Mononuclear cell (primary cell): ENCODE data around the gene PTPRCAP. TPM values are rescaled to one million over a fixed set of nuclear protein-coding genes. Genes with fewer than 3 reads are reported as not detected.
A peak's percentile ranks its signal among the peaks of the same experiment; 100 is the strongest.

Source experiments
- H3K27me3 ChIP-seq: 2 replicates; pipeline ENCODE4 v1.6.0; 2011; ENCODE audit warnings: low read length, control low read depth; ENCODE audit not compliant: insufficient read depth
- H3K4me1 ChIP-seq: 2 replicates; pipeline ENCODE4 v1.5.1; 2011; ENCODE audit warnings: mild to moderate bottlenecking, low read length, control low read depth; ENCODE audit not compliant: insufficient read depth
- H3K4me3 ChIP-seq: 2 replicates; pipeline ENCODE4 v1.5.1; 2011; ENCODE audit warnings: mild to moderate bottlenecking, low read length, moderate library complexity
- H3K9me3 ChIP-seq: 2 replicates; pipeline ENCODE4 v1.5.1; 2011; ENCODE audit warnings: low read depth, mild to moderate bottlenecking, control low read depth, low read length
- total RNA-seq: library from RNA; depleted of rRNA; stranded (reverse); fragments of >200 nt; gene quantifications from one replicate; pipeline ENCODE4 v1.2.3, GENCODE V29; 2012

The PTPRCAP gene
- total RNA-seq, 1 donor, result 137 TPM

DNA sequence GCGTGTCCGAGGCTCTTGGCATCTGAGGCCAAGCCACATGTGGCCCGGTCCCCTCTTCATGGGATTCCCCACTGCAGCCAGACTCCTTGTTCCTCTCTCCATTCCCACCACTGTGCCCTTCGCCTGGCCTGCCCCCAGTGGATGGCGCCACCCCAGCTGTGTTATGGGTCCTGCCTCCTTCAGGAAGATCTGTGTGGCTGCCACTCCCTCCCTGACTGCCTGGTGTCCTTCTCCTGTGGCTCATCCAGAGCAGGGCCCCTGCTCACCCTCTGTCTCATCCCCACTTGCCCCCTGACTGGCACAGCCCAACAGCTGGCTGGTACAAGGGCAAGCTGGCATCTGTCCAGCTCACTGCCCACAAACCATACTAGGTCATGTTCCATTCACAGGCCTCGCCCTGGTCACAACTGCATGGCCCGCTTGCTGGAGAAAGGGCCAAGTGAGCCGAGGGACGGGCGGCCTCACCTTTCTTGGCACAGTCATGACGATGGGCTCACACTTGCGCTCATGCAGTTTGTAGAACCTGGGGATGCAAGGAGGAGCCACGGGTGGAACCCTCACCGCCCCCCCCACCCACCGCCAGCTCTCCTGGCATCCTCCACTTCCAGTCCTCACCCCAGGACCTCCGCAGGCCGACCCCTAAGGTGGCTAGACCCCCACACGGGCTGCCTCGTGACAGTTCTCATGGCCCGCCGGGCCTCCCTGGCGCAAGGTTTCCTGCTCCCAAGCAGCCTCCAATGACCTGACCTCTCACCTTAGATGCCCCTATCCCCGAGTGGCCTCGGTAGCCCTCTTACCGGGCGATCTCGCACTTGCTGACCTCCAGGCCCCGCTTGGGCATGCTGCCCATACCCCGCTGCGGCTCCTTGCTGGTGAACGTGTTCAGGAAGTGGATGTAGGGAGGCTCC is 2.1 kb upstream of the PTPRCAP start:
- Histone ChIP-seq H3K27me3 (no peaks in the 10 kb centered on the region), H3K4me1 (peaks cover 79% of the 10 kb centered on the region), H3K4me3 (no peak overlapping the region), H3K9me3 (no peaks in the 10 kb centered on the region)

GRCh38 chr11:67438158-67438902 is 848 bp upstream of the PTPRCAP start:
- H3K4me1 ChIP-seq, result peaks cover 81% of the 10 kb centered on the region
- H3K27me3 ChIP-seq, result no peaks in the 10 kb centered on the region
- H3K9me3 ChIP-seq, result no peaks in the 10 kb centered on the region
- H3K4me3 ChIP-seq, result peak overlapping the region; percentile 74

DNA sequence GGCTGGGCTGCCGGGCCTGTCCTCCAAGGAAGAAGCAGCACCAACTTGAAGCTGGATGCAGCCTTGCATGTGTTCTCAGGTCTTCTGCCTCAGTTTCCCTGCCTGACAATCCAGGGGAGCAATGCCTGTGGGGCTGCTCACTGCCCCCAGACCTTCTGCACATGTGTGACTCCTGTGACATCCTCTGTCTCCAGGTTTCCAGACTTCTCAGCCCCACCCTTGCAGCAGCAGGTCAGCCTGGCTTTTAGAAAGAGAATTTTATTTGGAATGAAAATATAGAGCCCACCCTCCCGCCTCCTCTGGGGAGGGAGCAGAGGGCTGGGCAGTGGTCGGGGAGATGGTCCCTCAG is 301 bp upstream of the PTPRCAP start:
- Histone ChIP-seq H3K4me1 (peaks cover 84% of the 10 kb centered on the region), H3K9me3 (no peaks in the 10 kb centered on the region), H3K4me3 (peak overlapping the region; percentile 74), H3K27me3 (no peaks in the 10 kb centered on the region)

- peak overlapping the region; percentile 74 for H3K4me3 ChIP-seq
- H3K4me1 ChIP-seq, result peaks cover 79% of the 10 kb centered on the region
Observed at GRCh38 chr11:67436459-67437081, 912 bp downstream of the PTPRCAP start.

GRCh38 chr11:67435727-67436458 is 1.6 kb downstream of the PTPRCAP start:
- Histone ChIP-seq H3K4me1 (peaks cover 74% of the 10 kb centered on the region), H3K27me3 (no peaks in the 10 kb centered on the region), H3K4me3 (peak overlapping the region; percentile 74), H3K9me3 (no peaks in the 10 kb centered on the region)

More at GRCh38 chr11:67436459-67437081, 912 bp downstream of the PTPRCAP start:
- Histone ChIP-seq H3K27me3 (no peaks in the 10 kb centered on the region), H3K9me3 (no peaks in the 10 kb centered on the region)

- H3K9me3 ChIP-seq, result no peaks in the 10 kb centered on the region
- H3K4me3 ChIP-seq, result no peak overlapping the region
- peaks cover 67% of the 10 kb centered on the region for H3K4me1 ChIP-seq
- H3K27me3 ChIP-seq, result no peaks in the 10 kb centered on the region
Observed at GRCh38 chr11:67435031-67435726, 2.3 kb downstream of the PTPRCAP start.

DNA sequence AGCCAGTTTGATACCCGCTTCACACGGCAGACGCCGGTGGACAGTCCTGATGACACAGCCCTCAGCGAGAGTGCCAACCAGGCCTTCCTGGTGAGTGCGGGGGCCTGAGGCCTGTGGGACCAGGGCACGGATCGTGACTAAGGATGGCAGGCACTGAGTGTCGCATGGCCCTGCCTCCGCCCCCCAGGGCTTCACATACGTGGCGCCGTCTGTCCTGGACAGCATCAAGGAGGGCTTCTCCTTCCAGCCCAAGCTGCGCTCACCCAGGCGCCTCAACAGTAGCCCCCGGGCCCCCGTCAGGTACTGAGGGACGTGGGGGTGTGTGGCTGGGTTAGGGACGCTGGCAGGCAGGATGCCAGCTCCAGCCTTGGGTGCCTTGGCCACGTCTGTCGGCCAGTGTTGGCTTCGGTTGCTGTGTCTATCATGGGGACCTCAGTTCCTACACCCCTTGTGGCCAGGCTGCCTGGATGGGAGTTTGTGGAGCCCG is 3.0 kb downstream of the PTPRCAP start:
- H3K27me3 ChIP-seq, result no peaks in the 10 kb centered on the region
- no peaks in the 10 kb centered on the region for H3K9me3 ChIP-seq
- H3K4me3 ChIP-seq, result no peak overlapping the region
- peaks cover 65% of the 10 kb centered on the region for H3K4me1 ChIP-seq

DNA sequence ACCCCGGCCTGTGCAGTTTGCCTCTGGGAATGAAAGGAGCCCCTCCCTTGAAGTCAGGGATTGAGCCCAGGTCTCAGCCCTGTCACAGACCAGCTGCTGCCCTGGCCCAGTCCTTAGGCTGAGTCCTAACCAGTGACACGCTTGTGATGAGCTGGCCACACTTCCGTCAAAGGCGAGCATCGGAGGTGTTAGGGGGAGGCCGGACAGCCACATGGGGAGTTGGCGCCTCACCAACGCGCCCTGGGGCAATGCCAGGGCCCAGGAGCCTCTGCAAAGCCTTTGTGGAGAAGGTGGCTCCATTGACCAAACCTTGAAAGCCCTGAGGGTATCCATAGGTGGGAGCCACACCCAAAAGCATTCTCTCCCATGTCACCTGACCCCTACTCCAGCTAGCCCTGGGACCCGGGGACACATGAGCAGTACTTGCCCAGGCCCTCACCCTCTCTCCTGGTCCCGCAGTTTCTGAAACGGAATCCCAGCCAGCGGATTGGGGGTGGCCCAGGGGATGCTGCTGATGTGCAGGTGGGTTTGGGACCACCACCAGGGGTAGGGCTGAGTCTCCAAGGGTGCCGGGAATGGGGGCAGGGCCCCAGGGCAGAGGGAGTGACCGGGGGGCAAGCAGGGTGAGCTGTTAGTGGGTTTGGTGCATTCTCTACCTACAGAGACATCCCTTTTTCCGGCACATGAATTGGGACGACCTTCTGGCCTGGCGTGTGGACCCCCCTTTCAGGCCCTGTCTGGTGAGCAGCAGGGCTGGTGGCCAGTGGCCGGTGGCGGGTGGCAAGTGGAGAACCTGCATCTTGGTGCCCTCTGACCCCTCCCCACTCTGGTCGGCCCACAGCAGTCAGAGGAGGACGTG is 3.7 kb downstream of the PTPRCAP start:
- Histone ChIP-seq H3K27me3 (no peaks in the 10 kb centered on the region), H3K4me3 (no peak overlapping the region), H3K9me3 (no peaks in the 10 kb centered on the region), H3K4me1 (peaks cover 65% of the 10 kb centered on the region)

DNA sequence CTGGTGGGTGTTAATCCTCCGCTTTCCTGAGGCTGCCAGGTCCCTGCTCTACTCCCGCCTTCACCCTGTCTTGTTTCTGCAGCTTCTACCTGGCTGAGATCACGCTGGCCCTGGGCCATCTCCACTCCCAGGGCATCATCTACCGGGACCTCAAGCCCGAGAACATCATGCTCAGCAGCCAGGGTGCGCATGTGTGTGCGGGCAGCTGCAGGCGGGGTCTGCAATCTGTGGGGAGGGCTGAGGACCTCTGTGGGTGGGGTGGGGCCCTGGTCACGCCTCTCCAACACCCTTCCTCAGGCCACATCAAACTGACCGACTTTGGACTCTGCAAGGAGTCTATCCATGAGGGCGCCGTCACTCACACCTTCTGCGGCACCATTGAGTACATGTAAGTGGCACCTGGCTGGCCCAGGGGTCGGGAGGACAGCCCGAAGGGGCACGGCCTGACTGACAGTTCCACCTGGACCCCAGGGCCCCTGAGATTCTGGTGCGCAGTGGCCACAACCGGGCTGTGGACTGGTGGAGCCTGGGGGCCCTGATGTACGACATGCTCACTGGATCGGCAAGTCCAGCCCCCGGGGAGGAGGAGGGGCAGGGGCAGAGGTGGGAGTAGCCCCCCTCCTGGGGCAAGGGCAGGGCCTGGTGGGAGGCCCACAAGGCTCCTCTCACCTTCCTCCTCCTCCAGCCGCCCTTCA is 4.7 kb downstream of the PTPRCAP start:
- H3K9me3 ChIP-seq, result no peaks in the 10 kb centered on the region
- H3K4me3 ChIP-seq, result no peak overlapping the region
- H3K4me1 ChIP-seq, result peaks cover 61% of the 10 kb centered on the region

DNA sequence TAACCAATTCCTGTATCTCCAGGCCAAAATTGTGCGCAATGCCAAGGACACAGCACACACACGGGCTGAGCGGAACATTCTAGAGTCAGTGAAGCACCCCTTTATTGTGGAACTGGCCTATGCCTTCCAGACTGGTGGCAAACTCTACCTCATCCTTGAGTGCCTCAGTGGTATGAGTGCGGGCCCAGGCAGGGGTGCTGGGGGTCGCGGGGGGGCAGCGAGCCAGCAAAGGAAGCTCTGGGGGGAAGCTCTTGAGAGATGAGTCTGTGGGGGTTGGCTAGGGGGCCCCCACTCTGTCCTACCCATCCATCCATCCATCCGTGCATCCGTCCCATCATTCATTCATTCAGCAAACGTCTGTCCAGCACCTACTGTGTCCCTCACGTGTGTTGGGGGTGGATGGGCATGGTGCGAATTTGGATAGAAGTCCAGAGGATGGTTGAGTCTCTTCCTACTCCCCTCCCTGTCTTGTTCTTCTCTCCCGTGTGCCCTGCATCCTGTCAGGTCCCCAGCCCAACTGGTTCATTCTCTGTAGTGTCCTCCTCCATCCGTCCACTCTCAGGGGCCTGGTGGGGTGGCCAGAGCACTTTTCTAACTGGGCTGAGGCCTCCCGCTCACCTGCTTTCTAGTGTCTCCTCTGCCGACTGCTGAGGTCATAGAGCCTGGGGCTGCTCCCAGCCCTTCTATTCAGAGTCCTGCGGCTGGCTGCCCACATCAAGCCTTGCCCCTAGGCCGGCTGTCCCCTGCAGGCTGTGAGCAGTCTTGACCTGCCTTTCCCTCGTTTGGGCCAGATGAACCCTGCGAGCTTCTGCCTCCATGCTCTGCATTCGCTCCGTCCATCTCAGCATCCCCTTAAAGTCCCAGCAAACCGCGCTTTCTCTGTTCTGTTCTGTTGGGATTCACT is 5.9 kb downstream of the PTPRCAP start:
- peaks cover 65% of the 10 kb centered on the region for H3K4me1 ChIP-seq
- no peak overlapping the region for H3K4me3 ChIP-seq

More for the DNA sequence above, 4.7 kb downstream of the PTPRCAP start:
- H3K27me3 ChIP-seq, result no peaks in the 10 kb centered on the region

GRCh38 chr11:67429722-67430121 is 7.8 kb downstream of the PTPRCAP start:
- Histone ChIP-seq H3K9me3 (no peaks in the 10 kb centered on the region), H3K4me3 (no peak overlapping the region), H3K4me1 (peaks cover 46% of the 10 kb centered on the region), H3K27me3 (no peaks in the 10 kb centered on the region)

More for the DNA sequence above, 5.9 kb downstream of the PTPRCAP start:
- H3K9me3 ChIP-seq, result no peaks in the 10 kb centered on the region
- no peaks in the 10 kb centered on the region for H3K27me3 ChIP-seq

DNA sequence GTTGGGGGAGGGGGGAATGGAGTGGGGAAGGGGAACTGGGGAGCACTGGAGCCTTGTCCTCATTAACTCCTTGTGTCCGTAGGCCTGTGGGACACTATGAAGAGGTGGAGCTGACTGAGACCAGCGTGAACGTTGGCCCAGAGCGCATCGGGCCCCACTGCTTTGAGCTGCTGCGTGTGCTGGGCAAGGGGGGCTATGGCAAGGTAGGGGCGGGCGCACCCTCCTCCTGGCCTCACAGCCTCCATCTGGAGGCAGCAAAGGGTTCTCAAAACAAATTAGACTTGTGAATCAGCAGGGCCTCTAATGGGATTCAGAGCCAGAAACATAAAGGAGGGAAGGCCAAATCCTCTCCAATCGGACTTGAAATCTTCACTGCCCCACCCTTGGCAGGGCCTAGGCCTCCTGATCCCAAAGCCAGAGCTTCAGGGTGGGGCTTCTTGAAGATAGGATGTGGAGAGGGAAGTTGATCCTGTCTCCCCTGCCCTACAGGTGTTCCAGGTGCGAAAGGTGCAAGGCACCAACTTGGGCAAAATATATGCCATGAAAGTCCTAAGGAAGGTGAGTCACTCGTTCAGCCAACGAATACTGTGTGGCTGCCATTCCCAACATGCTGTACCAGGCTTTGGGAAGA is 8.3 kb downstream of the PTPRCAP start:
- peaks cover 40% of the 10 kb centered on the region for H3K4me1 ChIP-seq
- peak overlapping the region; percentile 97 for H3K4me3 ChIP-seq
- H3K9me3 ChIP-seq, result no peaks in the 10 kb centered on the region

More for the DNA sequence above, 8.3 kb downstream of the PTPRCAP start:
- no peaks in the 10 kb centered on the region for H3K27me3 ChIP-seq
